Measurements from ENCODE around the gene GNB4.

The GNB4 gene

GRCh38 chr3:179348325-179349013, 102.8 kb downstream of the GNB4 start:
- FAIRE-seq = no peak

GRCh38 chr3:179347345-179348194, 103.7 kb downstream of the GNB4 start, which contains the start of gene MFN1:
Gene MFN1, plus strand, starts transcription at chr3:179347709. Its CDS starts 1,143 bp downstream, at chr3:179348852.
- FAIRE-seq = no peak

All from colon (tissue), 2 donors.